CD4-positive, alpha-beta T cell treated with Interleukin-2 at 100 ng/mL for 4 hours (primary cell): ENCODE results near the gene ZNF546.

Experiments used
- DNase-seq: peaks from one replicate; pipeline ENCODE4 v3.0.0-alpha.2; 2020; ENCODE audit warnings: low spot score

Gene ZNF546

DNA sequence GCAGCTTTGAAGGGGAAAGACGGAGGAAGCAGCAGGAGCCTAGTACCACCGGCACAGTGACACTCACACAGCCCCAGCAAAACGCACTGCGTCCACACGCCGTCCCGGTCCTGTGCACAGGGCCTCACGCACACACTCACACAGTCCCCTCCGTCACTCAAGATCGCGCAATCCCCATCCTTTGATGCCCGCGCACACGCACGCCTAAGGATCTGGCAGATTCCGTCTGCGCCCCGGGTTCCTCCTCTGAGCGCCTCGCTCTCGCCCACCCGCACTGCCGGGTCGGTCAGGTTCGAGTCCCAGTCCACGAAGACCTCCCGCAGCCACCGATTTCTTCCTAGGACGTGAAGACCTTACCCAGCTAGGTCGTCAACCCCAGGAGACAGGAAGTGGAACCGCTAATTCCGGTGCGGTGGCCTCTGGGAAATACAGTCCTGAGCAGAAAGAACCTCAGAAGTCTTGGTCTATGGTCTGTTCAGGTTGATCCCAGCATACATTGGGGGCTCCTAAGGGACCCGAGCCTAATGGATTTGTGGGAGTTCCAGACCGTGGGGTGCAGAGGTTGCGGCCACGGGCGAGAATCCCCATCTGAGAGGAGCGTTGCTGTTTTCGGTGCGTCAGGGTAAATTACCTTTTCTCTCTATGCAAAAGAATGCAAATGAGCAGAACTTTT, 59.1 kb downstream of the ZNF546 start, which contains the start of gene ZNF780B:
Gene ZNF780B, minus strand, starts transcription at position 400 of the 673 bp plus-strand sequence. CDS start 5,899 bp downstream, outside the sequence.
- DNase-seq = peak; percentile 65

DNA sequence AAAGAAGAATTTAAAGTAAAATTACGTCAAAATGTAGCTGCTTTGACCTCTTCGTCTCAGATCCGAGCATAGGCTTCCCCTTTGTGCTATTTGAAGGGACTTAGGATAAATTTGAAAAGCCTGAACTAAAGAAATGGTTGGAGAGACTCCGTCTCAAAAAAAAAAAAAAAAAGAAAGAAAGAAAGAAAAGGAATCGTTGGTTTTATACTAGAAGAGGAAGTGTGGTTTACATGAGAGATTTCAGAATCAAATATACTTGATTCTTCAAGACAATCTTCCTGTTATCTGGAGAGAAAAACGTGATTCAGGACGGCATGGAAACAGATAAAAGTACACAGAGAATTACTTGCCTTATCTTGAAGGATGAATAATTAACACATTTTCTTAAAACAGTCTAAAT, 59.6 kb downstream of the ZNF546 start:
- DNase-seq = no peak

- no peak for DNase-seq
These were observed 60.3 kb downstream of the ZNF546 start for GRCh38 chr19:40057166-40057565.

GRCh38 chr19:40059624-40060023, 62.8 kb downstream of the ZNF546 start:
- DNase-seq = no peak

GRCh38 chr19:40070058-40070457, 73.2 kb downstream of the ZNF546 start:
- no peak for DNase-seq
